Measurements from ENCODE around the gene AMPD3. TPM values are rescaled to one million over a fixed set of nuclear protein-coding genes. Genes with fewer than 3 reads are reported as not detected.

The AMPD3 gene
- total and polyA plus RNA-seq, 2 donors (not counting 1 experiment from before 2014, with no cell fraction given) = 40.1 to 85.5 TPM

DNA sequence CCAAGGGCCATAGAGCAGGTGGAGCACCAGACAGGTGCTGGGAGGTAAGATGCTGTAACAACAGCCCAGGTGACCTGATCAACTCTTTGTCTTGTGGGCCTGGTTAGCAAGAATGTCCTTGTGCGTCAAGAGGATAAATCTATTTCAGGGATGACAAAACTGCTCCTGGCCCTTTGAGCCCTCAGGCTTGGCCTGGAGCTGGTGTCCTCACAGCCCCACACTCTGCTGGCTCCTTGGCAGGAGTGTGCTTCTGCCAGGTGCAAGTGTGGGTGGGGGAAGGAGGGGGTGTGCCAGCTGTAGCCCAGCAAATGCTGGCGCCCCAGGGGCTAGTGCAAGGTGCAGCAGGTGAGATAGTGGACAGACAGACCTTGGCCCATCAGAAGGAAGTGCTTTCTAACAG is 19.5 kb downstream of the AMPD3 start:
- POLR2A ChIA-PET = no interaction called here

DNA sequence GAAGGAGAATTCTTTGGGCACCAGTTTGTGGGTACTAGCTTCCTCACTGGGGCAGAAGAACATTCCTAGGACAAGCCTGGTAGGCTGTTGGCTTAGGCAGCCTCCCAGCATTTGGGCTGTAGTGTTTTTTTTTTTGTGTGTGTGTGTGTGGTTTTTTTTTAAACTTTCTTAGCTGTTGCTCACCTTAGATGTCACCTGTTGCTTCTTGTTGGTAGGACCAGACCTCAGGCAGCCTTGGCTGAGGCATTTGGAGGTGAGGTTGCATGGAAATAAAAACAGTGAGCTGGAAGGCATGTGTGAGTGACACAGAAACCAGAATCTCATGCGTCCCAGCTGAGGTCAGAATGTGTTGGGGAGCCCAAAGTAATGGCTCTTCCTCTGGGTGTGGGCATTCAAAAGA is 21.3 kb downstream of the AMPD3 start:
- peak overlapping the region; percentile 61 for H3K27ac Mint-ChIP-seq
- CTCF ChIA-PET = interaction anchor here (0.9 to 1.7 kb wide), 7 partner anchors 24 to 110 kb away, joined by 3 to 10 read pairs (median 3); no protein-coding TSS in a partner anchor
- H3K4me1 Mint-ChIP-seq = peaks cover 49% of the 10 kb centered on the region

More for the DNA sequence above, 19.5 kb downstream of the AMPD3 start:
- Mint-ChIP-seq H3K27me3 (no peaks in the 10 kb centered on the region), H3K27ac (no peak overlapping the region), H3K4me3 (no peak overlapping the region), H3K9me3 (ENCODE audit: insufficient read depth) (no peaks in the 10 kb centered on the region), H3K4me1 (peaks cover 61% of the 10 kb centered on the region)
- Histone ChIP-seq H3K9me3 (ENCODE audit: control extremely low read depth in 1 of 3, control insufficient read depth in 2 of 3, insufficient read depth in 1 of 3, low read length in 2 of 3) (no peaks in the 10 kb centered on the region), H3K27me3 (replicated peaks in 1 of 4; ENCODE audit: control extremely low read depth in 1 of 4, control insufficient read depth in 3 of 4, insufficient read depth in 4 of 4, low read length in 3 of 4) (no peaks in the 10 kb centered on the region), H3K4me3 (ENCODE audit: control extremely low read depth in 1 of 5, extremely low read depth in 1 of 5, insufficient read depth in 1 of 5, low read depth in 2 of 5, low read length in 4 of 5) (no peak overlapping the region), H3K27ac (ENCODE audit: low read length in 2 of 2) (peak overlapping the region in 1 of 2 donors; percentile 29), H3K4me1 (ENCODE audit: control insufficient read depth in 2 of 2, insufficient read depth in 2 of 2, low read length in 2 of 2) (peaks cover 15 to 16% of the 10 kb centered on the region in 2 donors), H2AFZ (ENCODE audit: insufficient read depth, low read depth, low read length, poor library complexity, severe bottlenecking) (no peak overlapping the region), H3K4me2 (replicated peaks; ENCODE audit: low read depth, low read length, poor library complexity, severe bottlenecking) (no peak overlapping the region), H3K79me2 (ENCODE audit: control insufficient read depth, insufficient read depth, low read length) (peaks cover 65% of the 10 kb centered on the region), H3K36me3 (replicated peaks in 1 of 2; ENCODE audit: control extremely low read depth in 1 of 2, control insufficient read depth in 1 of 2, extremely low read depth in 1 of 2, insufficient read depth in 2 of 2, low read length in 1 of 2) (peaks cover 0 to 51% of the 10 kb centered on the region in 2 experiments), H3K9ac (ENCODE audit: low read length) (no peak overlapping the region), H4K20me1 (ENCODE audit: control insufficient read depth, insufficient read depth, low read length, poor library complexity, severe bottlenecking) (peaks cover 33% of the 10 kb centered on the region)
- no peak for ATAC-seq (ENCODE audit: low read depth)
- 90% methylated on average over 2 of the region's 2 CpGs for WGBS (ENCODE audit: insufficient coverage)
- CTCF ChIA-PET = no interaction called here
- no peak for TF ChIP-seq EZH2 (IDR thresholded peaks at IDR 0.05; ENCODE audit: borderline replicate concordance, insufficient read depth, low read depth, low read length, poor library complexity, severe bottlenecking)
- TF ChIP-seq, protein P1, sequence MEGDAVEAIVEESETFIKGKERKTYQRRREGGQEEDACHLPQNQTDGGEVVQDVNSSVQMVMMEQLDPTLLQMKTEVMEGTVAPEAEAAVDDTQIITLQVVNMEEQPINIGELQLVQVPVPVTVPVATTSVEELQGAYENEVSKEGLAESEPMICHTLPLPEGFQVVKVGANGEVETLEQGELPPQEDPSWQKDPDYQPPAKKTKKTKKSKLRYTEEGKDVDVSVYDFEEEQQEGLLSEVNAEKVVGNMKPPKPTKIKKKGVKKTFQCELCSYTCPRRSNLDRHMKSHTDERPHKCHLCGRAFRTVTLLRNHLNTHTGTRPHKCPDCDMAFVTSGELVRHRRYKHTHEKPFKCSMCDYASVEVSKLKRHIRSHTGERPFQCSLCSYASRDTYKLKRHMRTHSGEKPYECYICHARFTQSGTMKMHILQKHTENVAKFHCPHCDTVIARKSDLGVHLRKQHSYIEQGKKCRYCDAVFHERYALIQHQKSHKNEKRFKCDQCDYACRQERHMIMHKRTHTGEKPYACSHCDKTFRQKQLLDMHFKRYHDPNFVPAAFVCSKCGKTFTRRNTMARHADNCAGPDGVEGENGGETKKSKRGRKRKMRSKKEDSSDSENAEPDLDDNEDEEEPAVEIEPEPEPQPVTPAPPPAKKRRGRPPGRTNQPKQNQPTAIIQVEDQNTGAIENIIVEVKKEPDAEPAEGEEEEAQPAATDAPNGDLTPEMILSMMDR (IDR thresholded peaks at IDR 0.05) = no peak
- DNase-seq = no peak
- intact Hi-C loops (cut with micrococcal nuclease) = no loop called here

More for the DNA sequence above, 21.3 kb downstream of the AMPD3 start:
- POLR2A ChIA-PET = interaction anchor here (0.9 kb wide), 1 partner anchor 12 kb away, joined by 6 read pairs; no protein-coding TSS in a partner anchor
- intact Hi-C loops (cut with micrococcal nuclease) = no loop called here
- TF ChIP-seq EZH2 (IDR thresholded peaks at IDR 0.05; ENCODE audit: borderline replicate concordance, insufficient read depth, low read depth, low read length, poor library complexity, severe bottlenecking) = no peak
- TF ChIP-seq, protein P1 (IDR thresholded peaks at IDR 0.05) = no peak
- Mint-ChIP-seq H3K27me3 (no peaks in the 10 kb centered on the region), H3K9me3 (ENCODE audit: insufficient read depth) (no peaks in the 10 kb centered on the region), H3K4me3 (no peak overlapping the region)
- no peak overlapping the region for H3K4me3 ChIP-seq (ENCODE audit: control extremely low read depth in 1 of 5, extremely low read depth in 1 of 5, insufficient read depth in 1 of 5, low read depth in 2 of 5, low read length in 4 of 5)
- peaks cover 60% of the 10 kb centered on the region for H3K79me2 ChIP-seq (ENCODE audit: control insufficient read depth, insufficient read depth, low read length)
- DNase-seq (no peak), ATAC-seq (ENCODE audit: low read depth) (no peak)
- H4K20me1 ChIP-seq (ENCODE audit: control insufficient read depth, insufficient read depth, low read length, poor library complexity, severe bottlenecking) = peaks cover 43% of the 10 kb centered on the region
- H3K36me3 ChIP-seq (replicated peaks in 1 of 2; ENCODE audit: control extremely low read depth in 1 of 2, control insufficient read depth in 1 of 2, extremely low read depth in 1 of 2, insufficient read depth in 2 of 2, low read length in 1 of 2) = peaks cover 0 to 65% of the 10 kb centered on the region in 2 experiments
- no peak overlapping the region for H3K4me2 ChIP-seq (replicated peaks; ENCODE audit: low read depth, low read length, poor library complexity, severe bottlenecking)
- no peak overlapping the region for H3K9ac ChIP-seq (ENCODE audit: low read length)
- H3K27ac ChIP-seq (ENCODE audit: low read length in 2 of 2) = peak overlapping the region; percentile 5 to 74
- H3K4me1 ChIP-seq (ENCODE audit: control insufficient read depth in 2 of 2, insufficient read depth in 2 of 2, low read length in 2 of 2) = peaks cover 15 to 16% of the 10 kb centered on the region in 2 donors
- WGBS (ENCODE audit: insufficient coverage) = 86% methylated on average over 1 of the region's 1 CpG
- no peak overlapping the region for H2AFZ ChIP-seq (ENCODE audit: insufficient read depth, low read depth, low read length, poor library complexity, severe bottlenecking)
- H3K27me3 ChIP-seq (replicated peaks in 1 of 4; ENCODE audit: control extremely low read depth in 1 of 4, control insufficient read depth in 3 of 4, insufficient read depth in 4 of 4, low read length in 3 of 4) = no peaks in the 10 kb centered on the region
- H3K9me3 ChIP-seq (ENCODE audit: control extremely low read depth in 1 of 3, control insufficient read depth in 2 of 3, insufficient read depth in 1 of 3, low read length in 2 of 3) = no peaks in the 10 kb centered on the region
